Peyer's patch (tissue), 4 donors: ENCODE results near the gene ZNF101.

Experiments
- POLR2A ChIP-seq, 2 donors: fragments of 450-650 bp; IDR thresholded peaks; one replicate each; pipeline ENCODE4 v1.5.1; 2017; ENCODE audit warnings: antibody characterized with exemption in 2 of 2, mild to moderate bottlenecking in 2 of 2, moderate library complexity in 2 of 2
- TF ChIP-seq, protein P1 (sequence below), 6 experiments: fragments of 450-650 bp in 4 of 6; fragments of 200-600 bp in 2 of 6; sonication (generic) in 1 of 6; IDR thresholded peaks; one replicate each; pipeline ENCODE4 v1.5.1; 2017 to 2019; ENCODE audit warnings: antibody characterized with exemption in 6 of 6, mild to moderate bottlenecking in 3 of 6, moderate library complexity in 1 of 6

DNA sequence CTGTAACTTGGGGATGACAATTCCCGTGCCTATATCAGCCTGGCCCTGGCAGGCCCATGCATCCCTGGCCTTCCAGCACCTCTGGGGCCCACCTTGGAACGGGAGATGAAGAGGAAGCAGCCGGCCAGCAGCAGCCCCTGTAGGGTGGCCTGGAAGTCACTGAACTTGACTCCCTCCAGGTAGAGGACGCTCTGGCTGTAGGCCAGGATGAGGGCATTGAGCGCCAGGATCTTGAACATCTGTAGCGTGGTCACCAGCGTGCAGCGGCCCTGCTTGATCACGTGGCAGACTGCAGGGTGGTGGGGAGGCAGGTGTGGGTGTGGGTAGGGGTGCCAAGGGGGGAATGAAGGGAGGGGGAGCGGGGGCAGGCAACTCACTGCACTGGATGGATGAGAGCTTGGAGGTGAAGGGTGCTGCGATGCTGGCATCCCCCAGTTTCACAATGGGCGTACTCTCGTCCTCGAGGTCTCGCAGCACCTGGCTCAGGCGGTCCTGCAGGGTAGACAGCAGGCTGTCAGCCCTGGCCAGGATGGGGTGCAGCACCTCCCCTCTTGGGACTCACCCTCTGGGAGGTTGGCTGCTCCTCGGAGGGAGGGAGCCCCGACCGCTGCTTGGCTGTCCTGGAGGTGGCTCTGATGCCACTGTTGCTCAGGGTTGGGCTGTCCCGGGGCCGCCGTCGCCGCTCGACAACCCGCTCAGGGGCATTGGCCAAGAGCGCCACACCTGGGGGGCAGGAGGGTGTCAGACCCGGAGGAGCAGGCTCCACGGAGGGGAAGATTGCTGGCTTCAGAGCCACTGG is 21.4 kb upstream of the ZNF101 start:
- TF ChIP-seq POLR2A (IDR thresholded peaks at IDR 0.05) = no peak
- TF ChIP-seq, protein P1, sequence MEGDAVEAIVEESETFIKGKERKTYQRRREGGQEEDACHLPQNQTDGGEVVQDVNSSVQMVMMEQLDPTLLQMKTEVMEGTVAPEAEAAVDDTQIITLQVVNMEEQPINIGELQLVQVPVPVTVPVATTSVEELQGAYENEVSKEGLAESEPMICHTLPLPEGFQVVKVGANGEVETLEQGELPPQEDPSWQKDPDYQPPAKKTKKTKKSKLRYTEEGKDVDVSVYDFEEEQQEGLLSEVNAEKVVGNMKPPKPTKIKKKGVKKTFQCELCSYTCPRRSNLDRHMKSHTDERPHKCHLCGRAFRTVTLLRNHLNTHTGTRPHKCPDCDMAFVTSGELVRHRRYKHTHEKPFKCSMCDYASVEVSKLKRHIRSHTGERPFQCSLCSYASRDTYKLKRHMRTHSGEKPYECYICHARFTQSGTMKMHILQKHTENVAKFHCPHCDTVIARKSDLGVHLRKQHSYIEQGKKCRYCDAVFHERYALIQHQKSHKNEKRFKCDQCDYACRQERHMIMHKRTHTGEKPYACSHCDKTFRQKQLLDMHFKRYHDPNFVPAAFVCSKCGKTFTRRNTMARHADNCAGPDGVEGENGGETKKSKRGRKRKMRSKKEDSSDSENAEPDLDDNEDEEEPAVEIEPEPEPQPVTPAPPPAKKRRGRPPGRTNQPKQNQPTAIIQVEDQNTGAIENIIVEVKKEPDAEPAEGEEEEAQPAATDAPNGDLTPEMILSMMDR (IDR thresholded peaks at IDR 0.05) = no peak
